Astrocyte of the spinal cord (primary cell): Measurements from ENCODE around the gene SERPING1.

Experiments
- DNase-seq: peaks from one replicate; pipeline ENCODE4 v3.0.0; 2011; ENCODE audit warnings: low read depth, low spot score
- H3K4me3 ChIP-seq: 2 replicates; pipeline ENCODE4 v1.5.1; 2011; ENCODE audit warnings: low read depth, mild to moderate bottlenecking, low read length, moderate library complexity
- in situ Hi-C: cut with HindIII; loops from 2 replicates; pipeline ENCODE4 v1.10.0; 2017; ENCODE audit warnings: low sequenced_read_pairs
- TF ChIP-seq, protein P1 (sequence below): IDR thresholded peaks from 2 replicates; pipeline ENCODE4 v1.5.1; 2012; ENCODE audit warnings: low read depth, mild to moderate bottlenecking, low read length, inconsistent platforms

SERPING1 gene

DNA sequence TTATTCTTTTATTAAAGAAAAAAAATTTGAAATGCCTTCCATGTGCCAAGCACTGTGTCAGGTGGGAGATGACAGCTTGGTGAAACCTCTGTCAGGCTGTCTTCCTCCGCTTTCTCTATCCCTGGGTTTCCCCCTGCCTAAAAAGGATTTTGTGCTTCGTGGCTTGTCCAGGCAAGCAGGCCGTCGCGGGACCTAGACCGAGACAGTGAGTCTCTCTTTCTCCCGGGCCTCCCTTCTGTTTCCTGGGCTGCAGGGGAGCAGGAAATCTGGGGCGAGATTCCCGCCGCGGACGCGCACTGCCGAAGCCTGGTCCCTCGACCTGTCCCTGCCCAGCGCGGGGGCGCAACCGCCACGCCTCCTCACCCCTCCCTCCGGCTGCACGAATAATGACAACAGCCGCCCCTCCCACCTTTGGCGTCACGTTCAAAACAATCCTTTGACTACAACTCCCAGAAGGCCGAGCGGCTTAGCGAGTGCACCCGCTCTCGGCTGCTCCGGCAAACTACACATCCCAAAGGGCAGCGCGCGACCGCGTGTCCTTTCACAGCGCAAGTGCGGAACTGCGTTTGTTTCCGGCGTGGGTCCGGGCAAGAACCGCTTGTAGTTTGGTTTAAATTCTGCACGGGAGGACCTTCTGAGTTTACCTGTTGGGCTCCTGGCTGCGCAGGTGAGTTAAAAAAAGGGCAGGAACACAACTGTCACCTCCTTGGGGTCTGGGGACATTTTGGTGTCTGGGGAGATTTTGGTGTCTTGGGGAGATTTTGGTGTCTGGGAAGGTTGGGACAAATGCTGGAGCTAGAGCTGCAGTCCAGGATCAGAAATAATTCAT lies 59.9 kb downstream of the SERPING1 start, which contains the start of gene CLP1:
Gene CLP1 (plus strand): TSS at position 569 of the 829 bp plus-strand sequence. CDS start 1,715 bp downstream, outside the sequence.
- H3K4me3 ChIP-seq, result peak within 1 kb of the TSS; percentile 75
- in situ Hi-C loops, result no loop called here
- TF ChIP-seq, protein P1, sequence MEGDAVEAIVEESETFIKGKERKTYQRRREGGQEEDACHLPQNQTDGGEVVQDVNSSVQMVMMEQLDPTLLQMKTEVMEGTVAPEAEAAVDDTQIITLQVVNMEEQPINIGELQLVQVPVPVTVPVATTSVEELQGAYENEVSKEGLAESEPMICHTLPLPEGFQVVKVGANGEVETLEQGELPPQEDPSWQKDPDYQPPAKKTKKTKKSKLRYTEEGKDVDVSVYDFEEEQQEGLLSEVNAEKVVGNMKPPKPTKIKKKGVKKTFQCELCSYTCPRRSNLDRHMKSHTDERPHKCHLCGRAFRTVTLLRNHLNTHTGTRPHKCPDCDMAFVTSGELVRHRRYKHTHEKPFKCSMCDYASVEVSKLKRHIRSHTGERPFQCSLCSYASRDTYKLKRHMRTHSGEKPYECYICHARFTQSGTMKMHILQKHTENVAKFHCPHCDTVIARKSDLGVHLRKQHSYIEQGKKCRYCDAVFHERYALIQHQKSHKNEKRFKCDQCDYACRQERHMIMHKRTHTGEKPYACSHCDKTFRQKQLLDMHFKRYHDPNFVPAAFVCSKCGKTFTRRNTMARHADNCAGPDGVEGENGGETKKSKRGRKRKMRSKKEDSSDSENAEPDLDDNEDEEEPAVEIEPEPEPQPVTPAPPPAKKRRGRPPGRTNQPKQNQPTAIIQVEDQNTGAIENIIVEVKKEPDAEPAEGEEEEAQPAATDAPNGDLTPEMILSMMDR, result no peak
- DNase-seq, result peak; percentile 99

DNA sequence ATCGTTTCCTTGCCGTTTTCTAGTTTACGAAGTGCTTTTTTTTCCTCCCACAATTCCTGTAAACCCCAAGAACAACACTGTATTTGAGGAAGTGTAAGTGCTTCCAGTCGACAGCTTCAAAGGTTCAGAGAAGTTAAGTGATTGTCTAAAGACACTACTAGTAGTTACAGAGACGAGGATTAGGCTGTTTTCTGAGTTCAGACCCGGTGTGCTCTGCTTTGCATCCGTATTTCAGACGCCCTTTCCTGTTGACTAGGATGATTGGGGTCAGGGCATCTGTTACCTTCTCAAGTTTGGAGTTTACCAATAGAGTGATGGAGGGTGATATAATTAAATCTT lies 60.5 kb downstream of the SERPING1 start:
- no peak for DNase-seq
- peak overlapping the region; percentile 75 for H3K4me3 ChIP-seq
- in situ Hi-C loops, result no loop called here
- TF ChIP-seq, protein P1, result no peak

DNA sequence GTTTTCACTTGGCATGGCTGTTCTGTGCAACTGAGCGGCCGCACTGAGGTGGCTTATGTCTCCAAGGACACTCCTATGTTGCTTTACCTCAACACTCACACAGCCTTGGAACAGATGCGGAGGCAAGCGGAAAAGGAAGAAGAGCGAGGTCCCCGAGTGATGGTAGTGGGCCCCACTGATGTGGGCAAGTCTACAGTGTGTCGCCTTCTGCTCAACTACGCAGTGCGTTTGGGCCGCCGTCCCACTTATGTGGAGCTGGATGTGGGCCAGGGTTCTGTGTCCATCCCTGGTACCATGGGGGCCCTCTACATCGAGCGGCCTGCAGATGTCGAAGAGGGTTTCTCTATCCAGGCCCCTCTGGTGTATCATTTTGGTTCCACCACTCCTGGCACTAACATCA lies 62.2 kb downstream of the SERPING1 start:
- TF ChIP-seq, protein P1, result no peak
- in situ Hi-C loops, result no loop called here
- no peak overlapping the region for H3K4me3 ChIP-seq
- no peak for DNase-seq

DNA sequence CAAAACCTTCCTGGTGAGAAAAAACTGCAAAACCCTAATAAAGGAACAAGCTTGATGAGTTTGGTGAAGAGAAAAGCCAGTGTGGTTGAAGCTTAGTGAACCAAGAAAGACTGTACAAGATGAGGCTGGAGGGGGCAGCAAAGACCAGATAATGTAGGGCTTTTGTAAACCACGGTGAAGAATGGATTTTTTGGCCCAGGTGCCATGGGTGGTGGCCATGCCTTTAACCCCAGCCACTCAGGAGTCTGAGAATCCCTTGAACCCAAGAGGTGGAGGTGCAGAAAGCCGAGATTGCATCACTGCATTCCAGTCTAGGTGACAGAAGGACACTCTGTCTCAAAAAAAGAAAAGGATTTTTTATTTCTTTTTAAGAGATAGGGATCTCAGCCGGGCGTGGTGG lies 65.4 kb downstream of the SERPING1 start:
- TF ChIP-seq, protein P1, result no peak
- no peak for DNase-seq
- H3K4me3 ChIP-seq, result no peak overlapping the region
- in situ Hi-C loops, result no loop called here

DNA sequence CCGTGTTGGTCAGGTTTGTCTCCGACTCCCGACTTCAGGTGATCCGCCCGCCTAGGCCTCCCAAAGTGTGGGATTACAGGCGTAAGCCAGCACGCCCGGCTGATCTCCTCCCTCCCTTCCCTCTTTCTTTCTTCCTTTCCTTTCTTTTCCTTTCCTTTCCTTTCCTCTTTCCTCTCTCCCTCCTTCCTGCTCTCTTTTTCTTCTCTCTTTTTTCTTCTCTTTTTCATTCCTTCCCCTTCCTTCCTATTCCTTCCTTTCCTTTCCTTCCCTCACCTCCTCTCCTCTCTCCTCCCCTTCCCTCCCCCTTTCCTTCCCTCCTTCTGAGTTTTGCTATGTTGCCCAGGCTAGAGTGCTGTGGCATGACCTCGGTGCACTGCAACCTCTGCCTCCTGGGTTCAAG lies 66.5 kb downstream of the SERPING1 start:
- TF ChIP-seq, protein P1, result no peak
- H3K4me3 ChIP-seq, result no peak overlapping the region
- in situ Hi-C loops, result no loop called here
- no peak for DNase-seq
